Renal cortex interstitium (tissue), 15 donors: ENCODE results near the gene TSHZ2. TPM values are rescaled to one million over a fixed set of nuclear protein-coding genes. Genes with fewer than 3 reads are reported as not detected.
A peak's percentile ranks its signal among the peaks of the same experiment; 100 is the strongest.

ENCODE experiments used
- DNase-seq, 11 donors: peaks; one replicate each; pipeline ENCODE4 v3.0.0-alpha.2; 2013; ENCODE audit warnings: low read depth in 9 of 11, low spot score in 4 of 11; ENCODE audit errors: extremely low read depth in 1 of 11
- long read RNA-seq, 16 experiments: transcript quantifications; one replicate each; lab custom pipeline, GENCODE V29; 2026
- polyA plus RNA-seq, 3 donors: library from polyadenylated mRNA; unstranded; fragments of 120-200 nt; gene quantifications; one replicate each; pipeline ENCODE4 v1.2.1, GENCODE V29; 2013; ENCODE audit not compliant: insufficient read length in 3 of 3

The TSHZ2 gene
- polyA plus RNA-seq = 10 to 100 TPM; 12.8 to 15.9 (median 13.3) TPM
- long read RNA-seq, donor 1, partial matches to known transcripts = 0 of 1 reads
- long read RNA-seq, donor 1, other reads (novel, unspliced or antisense) = 0 of 1 reads
- long read RNA-seq, donor 2, transcript TSHZ2-205 (1 exons, 670 nt) = major isoform, 8 of 8 reads
- long read RNA-seq, donor 2, partial matches to known transcripts = 0 of 8 reads
- long read RNA-seq, donor 2, other reads (novel, unspliced or antisense) = 0 of 8 reads
- long read RNA-seq, donor 3, transcript TSHZ2-205 (1 exons, 670 nt) = major isoform, 13 of 13 reads
- long read RNA-seq, donor 3, partial matches to known transcripts = 0 of 13 reads
- long read RNA-seq, donor 3, other reads (novel, unspliced or antisense) = 0 of 13 reads
- long read RNA-seq, donor 4, partial matches to known transcripts = 0 of 4 reads
- long read RNA-seq, donor 4, other reads (novel, unspliced or antisense) = 0 of 4 reads
- long read RNA-seq, donor 5, transcript TSHZ2-205 (1 exons, 670 nt) = major isoform, 9 of 9 reads
- long read RNA-seq, donor 5, partial matches to known transcripts = 0 of 9 reads
- long read RNA-seq, donor 5, other reads (novel, unspliced or antisense) = 0 of 9 reads
- long read RNA-seq, donor 6, transcript TSHZ2-205 (1 exons, 670 nt) = major isoform, 12 of 12 reads
- long read RNA-seq, donor 6, partial matches to known transcripts = 0 of 12 reads
- long read RNA-seq, donor 6, other reads (novel, unspliced or antisense) = 0 of 12 reads
- long read RNA-seq, donor 7, transcript TSHZ2-205 (1 exons, 670 nt) = major isoform, 5 of 5 reads
- long read RNA-seq, donor 7, partial matches to known transcripts = 0 of 5 reads
- long read RNA-seq, donor 7, other reads (novel, unspliced or antisense) = 0 of 5 reads
- long read RNA-seq, donor 8, transcript TSHZ2-205 (1 exons, 670 nt) = major isoform, 11 of 16 reads
- long read RNA-seq, donor 8, partial matches to known transcripts = 5 of 16 reads
- long read RNA-seq, donor 8, other reads (novel, unspliced or antisense) = 0 of 16 reads
- long read RNA-seq, donor 9, transcript TSHZ2-205 (1 exons, 670 nt) = major isoform, 6 of 11 reads
- long read RNA-seq, donor 9, partial matches to known transcripts = 5 of 11 reads
- long read RNA-seq, donor 9, other reads (novel, unspliced or antisense) = 0 of 11 reads
- long read RNA-seq, donor 10, partial matches to known transcripts = 0 of 4 reads
- long read RNA-seq, donor 10, other reads (novel, unspliced or antisense) = 0 of 4 reads
- long read RNA-seq, donor 11, partial matches to known transcripts = 0 of 4 reads
- long read RNA-seq, donor 11, other reads (novel, unspliced or antisense) = 0 of 4 reads
- long read RNA-seq, donor 12, partial matches to known transcripts = 0 of 1 reads
- long read RNA-seq, donor 12, other reads (novel, unspliced or antisense) = 0 of 1 reads
- long read RNA-seq, donor 13, transcript TSHZ2-205 (1 exons, 670 nt) = major isoform, 11 of 25 reads
- long read RNA-seq, donor 13, partial matches to known transcripts = 14 of 25 reads
- long read RNA-seq, donor 13, other reads (novel, unspliced or antisense) = 0 of 25 reads
- long read RNA-seq, donor 14, partial matches to known transcripts = 0 of 3 reads
- long read RNA-seq, donor 14, other reads (novel, unspliced or antisense) = 0 of 3 reads
- long read RNA-seq, donor 15 = 0 reads
- long read RNA-seq, donor 16, transcript TSHZ2-205 (1 exons, 670 nt) = major isoform, 14 of 32 reads
- long read RNA-seq, donor 16, partial matches to known transcripts = 18 of 32 reads
- long read RNA-seq, donor 16, other reads (novel, unspliced or antisense) = 0 of 32 reads

DNA sequence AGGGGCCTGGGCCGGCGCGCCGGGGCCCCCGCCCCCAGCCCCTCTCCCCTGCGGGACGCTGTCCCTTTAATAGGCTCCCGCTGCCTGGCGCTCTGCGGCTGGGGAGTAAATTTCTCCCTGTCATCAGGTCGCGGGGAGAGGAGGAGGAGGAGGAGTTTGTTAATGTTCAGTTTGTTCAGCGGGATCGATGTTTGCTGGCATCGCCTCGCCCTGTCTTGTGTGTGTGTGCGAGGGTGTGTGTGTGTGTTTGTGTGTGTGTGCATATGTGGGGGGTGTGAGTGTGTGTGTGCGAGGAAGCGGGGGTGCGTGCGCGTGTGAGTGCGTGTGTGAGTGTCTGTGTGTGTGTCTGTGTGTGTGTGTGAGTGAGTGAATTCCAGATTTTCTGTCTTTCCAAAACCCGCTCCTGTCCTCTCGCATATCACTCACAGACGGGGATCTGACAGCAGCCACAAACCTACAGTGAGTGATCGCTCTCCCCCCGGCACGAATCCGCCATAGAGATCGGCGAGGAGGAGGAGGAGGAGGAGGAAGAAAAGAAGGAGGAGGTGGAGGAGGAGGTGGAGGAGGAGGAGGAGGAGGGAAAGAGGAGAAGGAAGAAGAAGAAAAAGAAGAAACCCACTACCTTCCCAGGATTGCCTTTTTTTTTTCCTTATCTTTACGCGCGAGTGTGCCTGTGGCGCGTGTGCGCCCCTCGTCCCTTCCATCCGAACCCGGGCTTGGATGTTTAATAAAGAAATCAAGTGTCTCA lies at the start of gene TSHZ2:
Gene TSHZ2, plus strand, starts transcription at position 169 of the 748 bp plus-strand sequence. CDS start 936 bp downstream, outside the sequence.
- DNase-seq = peak in 5 of 11 donors; percentile 45 to 66 (median 63)

- DNase-seq = no peak
These were observed 49.7 kb upstream of the TSHZ2 start for GRCh38 chr20:52922436-52922835.

DNA sequence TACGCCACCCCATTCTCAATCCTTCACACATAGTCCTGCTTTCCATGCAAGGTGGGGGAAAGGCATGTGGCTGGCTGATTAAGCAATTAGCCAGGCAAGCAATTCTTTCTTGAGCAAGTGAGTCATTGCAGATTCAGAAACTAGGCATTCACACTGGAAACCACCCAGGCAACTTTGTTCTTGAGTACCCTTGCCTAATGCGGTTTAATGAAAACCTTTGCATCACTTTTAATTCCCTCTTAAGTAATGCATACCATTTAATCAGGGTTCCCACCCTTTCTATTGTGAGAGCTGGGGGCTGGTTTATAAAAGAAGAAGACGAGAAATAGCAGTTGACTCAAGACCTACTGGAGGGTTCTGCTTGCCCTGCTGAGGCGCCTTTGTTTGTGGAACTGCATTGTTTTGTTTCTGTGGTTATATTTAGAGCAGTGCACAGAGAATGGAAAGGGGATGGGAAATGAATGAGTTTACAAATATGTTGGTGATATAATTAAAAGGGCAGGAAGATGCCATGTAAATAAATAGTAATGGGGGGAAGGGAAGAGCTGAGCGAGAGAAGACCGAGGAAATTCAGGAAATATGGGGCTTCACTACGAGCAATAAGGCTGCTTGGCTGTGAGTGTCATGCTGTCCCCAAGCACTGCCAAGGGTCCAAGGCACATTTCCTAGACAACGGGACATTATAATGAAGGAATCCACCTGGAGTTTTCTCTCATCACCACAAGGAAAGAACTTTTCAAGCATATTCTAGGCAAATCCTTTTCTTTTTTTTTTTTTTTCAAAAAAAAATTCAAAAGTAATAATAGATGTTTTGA lies 48.8 kb upstream of the TSHZ2 start:
- DNase-seq = peak in 3 of 11 donors; percentile 4 to 21 (median 11)

- DNase-seq = no peak
These were observed 47.5 kb upstream of the TSHZ2 start for GRCh38 chr20:52924411-52925271.

DNA sequence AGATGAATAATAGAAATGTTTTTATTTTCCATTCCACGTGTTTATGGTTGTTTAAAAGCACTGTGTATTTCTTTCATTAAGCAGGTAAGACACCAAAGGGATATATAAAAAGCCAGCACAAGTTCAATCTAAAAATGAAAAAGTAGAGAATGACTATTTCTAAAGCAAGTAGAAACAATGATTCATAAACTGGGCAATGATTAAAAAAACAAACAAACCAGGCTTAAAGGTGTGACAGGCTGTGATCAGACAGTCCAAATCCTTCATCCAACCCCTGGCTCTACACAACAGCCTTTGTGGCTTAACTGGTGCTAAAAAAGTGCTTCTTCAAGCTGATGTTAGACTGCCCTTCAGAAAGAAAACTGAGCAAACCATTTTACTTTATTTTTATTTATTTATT lies 45.7 kb upstream of the TSHZ2 start:
- no peak for DNase-seq

DNA sequence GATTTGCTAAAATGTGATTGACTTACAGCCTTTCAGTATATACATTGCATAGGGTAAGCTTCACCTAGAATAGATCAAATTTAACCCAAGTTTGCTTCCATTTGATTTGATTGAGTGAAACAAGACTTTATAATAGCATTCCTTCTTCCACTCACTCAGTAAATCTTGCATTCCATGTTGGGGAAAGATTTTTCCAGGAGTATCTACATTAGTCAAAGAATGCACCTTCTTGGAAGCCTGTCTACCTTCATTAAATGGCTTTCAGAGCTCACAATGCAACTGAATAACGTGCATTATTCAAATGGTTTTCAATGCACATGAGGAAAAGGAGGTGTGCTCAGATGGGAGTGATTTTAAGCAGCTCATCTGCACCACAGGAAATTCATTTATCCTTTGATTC lies 38.3 kb upstream of the TSHZ2 start:
- DNase-seq = no peak

GRCh38 chr20:52936351-52937340 lies 35.5 kb upstream of the TSHZ2 start:
- no peak for DNase-seq

- no peak for DNase-seq
These were observed 34.5 kb upstream of the TSHZ2 start for GRCh38 chr20:52937591-52938100.

DNA sequence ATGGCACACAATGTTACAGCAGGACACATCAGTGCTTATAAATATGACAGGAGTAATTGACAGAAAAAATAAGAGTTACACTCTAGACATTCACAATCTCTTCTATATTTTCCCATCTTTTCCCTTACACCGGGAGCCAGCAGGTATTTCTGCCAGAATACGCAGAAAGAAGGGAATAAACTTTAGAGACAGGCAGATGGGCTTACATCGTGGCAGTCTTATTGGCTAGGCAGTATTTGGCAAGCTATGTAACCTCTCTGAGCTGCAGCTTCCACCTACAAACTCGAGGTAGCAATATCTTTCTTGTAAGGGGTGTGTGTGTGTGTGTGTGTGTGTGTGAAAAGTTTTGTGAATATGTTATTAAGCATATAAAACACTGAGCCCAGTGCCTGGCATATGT lies 33.0 kb upstream of the TSHZ2 start:
- DNase-seq = no peak

GRCh38 chr20:52941808-52942207 lies 30.4 kb upstream of the TSHZ2 start:
- no peak for DNase-seq

- DNase-seq = no peak
These were observed 28.8 kb upstream of the TSHZ2 start for GRCh38 chr20:52943185-52943841.

DNA sequence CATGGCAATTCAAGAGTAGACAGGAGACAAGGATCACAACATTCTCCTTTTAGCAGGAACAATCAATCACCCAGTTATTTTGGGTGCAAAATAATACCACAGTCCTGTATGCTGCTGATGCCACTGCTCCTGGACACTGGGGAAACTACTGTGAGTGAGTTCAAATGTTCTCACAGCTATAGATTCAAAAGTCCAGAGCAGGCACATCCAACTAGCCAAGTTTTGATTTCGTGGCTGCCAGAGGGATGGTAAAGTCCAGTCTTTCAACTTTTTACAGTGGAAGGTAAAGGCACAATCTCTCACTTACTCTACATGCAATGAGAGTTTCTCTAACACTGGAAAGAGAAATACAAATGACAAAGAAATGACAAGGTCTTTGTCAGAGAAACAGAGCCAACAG lies 26.9 kb upstream of the TSHZ2 start:
- no peak for DNase-seq

- no peak for DNase-seq
These were observed 26.2 kb upstream of the TSHZ2 start for GRCh38 chr20:52945862-52946522.
